ENCODE data around the gene RAMP2.

The RAMP2 gene

GRCh38 chr17:42772945-42773289 is 11.9 kb downstream of the RAMP2 start:
- no peak for DNase-seq

GRCh38 chr17:42773290-42774035 is 12.4 kb downstream of the RAMP2 start, which contains the start of gene VPS25:
Gene VPS25, plus strand, starts transcription at chr17:42773449. Its CDS starts 27 bp downstream, at chr17:42773476.
- peak; percentile 77 to 85 for DNase-seq

GRCh38 chr17:42774066-42774745 is 13.2 kb downstream of the RAMP2 start:
- DNase-seq = no peak

DNA sequence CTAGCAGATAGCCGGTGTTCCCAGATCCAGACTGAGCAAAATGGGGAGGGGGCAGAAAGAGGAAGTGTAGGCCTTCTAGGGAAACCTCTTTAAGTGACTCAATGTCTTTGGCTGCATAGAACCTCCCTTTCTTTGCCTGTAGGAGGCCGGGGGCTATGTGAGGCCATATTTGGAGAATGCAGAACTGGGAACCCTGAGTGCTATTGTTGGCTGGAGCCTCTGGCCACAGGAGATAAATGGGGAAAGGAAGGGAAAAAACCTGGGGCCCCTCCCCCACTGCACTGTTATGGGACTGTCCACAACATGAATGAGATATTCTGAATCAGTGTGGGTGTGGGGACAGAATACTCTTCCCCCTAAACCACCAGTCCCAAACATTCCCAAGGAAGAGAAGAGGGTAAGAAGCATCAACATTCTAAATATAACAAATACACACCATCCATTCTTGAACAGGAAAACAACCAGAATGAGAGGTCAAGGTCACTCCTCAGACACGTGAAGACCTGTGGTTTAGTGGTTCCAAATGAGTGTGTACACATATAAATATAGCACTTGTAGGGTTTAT is 14.6 kb downstream of the RAMP2 start:
- no peak for DNase-seq

DNA sequence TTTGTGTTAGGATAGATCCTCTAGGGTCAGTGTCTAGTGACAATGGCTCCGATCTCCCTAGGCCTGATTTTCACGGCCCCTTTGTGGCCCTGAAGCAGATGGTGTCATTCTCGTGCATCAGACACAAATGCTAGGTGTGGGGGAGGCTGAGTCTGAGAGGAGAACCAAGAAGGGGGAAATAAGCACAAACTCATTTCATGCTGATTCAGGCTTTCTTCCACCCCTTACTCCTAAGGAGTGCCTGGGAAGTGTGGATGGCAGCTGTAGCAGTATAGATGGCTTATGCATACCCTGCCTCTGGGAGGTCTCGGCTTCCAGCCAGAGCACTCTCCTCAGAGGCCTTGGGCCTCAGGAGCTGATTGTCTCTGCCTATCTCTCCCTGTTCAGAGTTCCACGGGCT is 17.5 kb downstream of the RAMP2 start:
- no peak for DNase-seq

GRCh38 chr17:42779304-42779935 is 18.4 kb downstream of the RAMP2 start:
- DNase-seq = no peak

DNA sequence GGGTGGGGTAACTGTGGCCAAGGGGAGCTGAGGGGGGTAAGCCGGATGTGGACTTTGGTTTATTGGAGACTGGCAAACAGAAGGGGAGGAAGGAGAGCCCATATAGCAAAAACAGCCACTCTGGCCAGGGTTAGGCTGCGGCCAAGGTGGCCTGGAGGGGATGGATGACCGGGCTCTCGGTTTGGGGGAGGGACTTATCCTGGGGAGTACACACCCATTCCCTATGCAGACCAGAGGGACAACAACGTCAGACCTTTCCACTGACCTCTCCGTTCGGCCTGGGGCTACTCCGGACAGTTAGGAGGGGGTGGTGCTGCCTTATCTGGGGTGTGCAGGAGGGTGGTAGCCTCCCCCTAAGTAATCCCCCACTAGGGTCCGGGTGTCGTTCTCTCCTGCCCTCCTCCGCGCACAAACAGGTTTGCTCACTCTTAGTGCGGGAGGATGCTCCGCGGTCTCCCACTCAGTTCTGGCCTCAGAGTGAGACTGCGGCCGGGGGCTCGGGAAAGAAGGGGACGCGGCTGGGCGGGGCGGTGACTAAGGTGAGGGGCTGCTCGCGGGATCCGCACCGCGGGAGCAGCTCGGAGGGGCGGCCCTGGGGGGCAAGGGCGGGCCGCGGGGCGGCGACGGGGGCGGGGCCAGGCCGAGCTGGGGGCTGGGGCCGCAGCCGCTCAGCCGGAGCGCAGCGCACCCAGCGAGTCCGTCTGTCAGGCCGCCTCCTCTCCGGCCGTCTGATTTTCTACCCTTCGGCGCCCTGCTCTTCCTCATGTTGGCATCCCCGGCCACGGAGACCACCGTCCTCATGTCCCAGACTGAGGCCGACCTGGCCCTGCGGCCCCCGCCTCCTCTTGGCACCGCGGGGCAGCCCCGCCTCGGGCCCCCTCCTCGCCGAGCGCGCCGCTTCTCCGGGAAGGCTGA is 19.2 kb downstream of the RAMP2 start, which contains the start of gene WNK4:
TSS of gene WNK4 (plus strand) at position 675 of the 915 bp plus-strand sequence. CDS start at position 764, 89 bp downstream.
- no peak for DNase-seq

- DNase-seq = no peak
Observed at GRCh38 chr17:42780851-42781638, 20.0 kb downstream of the RAMP2 start.

- no peak for DNase-seq
Observed at GRCh38 chr17:42781639-42782165, 20.7 kb downstream of the RAMP2 start.

- no peak for DNase-seq
Observed at GRCh38 chr17:42782166-42783061, 21.4 kb downstream of the RAMP2 start.

DNA sequence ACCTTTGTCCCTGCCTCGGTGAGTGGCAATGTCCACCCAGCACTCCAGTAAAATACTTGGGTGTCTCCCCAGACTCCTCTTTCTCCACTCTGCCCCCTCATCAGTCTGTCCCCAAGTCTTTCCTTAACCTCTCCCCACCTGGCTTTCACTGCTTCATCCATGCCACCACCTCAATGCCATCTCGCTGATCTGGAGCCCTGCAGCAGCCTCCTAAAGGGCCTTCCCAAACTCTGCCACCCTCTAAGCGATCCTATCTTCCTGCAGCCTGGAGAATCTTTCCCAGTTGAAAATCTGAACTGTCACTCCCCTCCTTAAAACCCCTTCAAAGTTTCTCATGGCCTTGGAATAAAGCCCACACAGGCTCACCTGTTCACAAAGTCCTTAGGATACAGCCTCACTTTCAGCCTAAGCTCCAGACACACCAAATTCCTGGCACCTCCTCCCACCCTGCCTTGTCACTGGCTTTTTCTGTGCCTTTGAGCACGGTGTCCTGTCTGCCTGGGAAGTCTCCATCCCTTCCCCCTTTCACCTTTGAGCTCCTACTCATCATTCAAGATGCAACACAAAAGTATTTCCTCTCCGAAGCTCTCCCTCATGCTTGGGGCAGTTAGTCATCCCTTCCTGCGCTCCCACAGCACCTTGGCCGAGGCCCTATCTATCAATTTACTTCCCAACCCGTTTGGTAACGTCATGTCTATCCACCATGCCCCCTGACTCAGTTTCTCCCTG is 22.2 kb downstream of the RAMP2 start:
- DNase-seq = no peak

GRCh38 chr17:42783791-42784138 is 22.7 kb downstream of the RAMP2 start:
- no peak for DNase-seq

GRCh38 chr17:42784409-42784808 is 23.4 kb downstream of the RAMP2 start:
- no peak for DNase-seq

DNA sequence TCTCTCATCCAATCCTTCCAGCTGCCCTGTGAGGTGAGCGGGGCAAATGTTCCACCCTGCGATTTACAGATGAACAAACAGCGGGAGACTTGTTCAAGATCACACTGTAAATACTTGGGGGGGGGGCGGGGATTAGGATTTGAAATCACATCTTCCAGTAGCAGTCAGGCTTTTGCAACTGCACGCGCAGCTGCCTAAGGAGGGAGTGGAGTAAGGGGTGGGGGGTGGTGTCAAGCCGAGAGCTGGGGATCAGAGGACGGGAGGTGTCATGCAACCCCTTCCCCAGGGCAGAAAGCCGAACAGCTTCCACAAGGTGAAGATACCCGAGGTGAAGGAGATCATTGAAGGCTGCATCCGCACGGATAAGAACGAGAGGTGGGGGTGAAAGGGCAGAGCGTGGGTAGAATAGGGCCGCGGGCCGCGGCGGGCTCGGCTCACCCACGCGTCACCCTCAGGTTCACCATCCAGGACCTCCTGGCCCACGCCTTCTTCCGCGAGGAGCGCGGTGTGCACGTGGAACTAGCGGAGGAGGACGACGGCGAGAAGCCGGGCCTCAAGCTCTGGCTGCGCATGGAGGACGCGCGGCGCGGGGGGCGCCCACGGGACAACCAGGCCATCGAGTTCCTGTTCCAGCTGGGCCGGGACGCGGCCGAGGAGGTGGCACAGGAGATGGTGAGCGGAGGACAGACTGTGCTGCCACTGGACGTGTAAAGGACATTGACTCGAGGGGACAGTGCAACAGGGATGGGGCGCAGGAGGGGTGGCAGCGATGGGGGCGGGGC is 24.0 kb downstream of the RAMP2 start:
- DNase-seq = no peak

- no peak for DNase-seq
Observed at GRCh38 chr17:42787266-42787665, 26.2 kb downstream of the RAMP2 start.

- no peak for DNase-seq
Observed at GRCh38 chr17:42791948-42792347, 30.9 kb downstream of the RAMP2 start.

DNA sequence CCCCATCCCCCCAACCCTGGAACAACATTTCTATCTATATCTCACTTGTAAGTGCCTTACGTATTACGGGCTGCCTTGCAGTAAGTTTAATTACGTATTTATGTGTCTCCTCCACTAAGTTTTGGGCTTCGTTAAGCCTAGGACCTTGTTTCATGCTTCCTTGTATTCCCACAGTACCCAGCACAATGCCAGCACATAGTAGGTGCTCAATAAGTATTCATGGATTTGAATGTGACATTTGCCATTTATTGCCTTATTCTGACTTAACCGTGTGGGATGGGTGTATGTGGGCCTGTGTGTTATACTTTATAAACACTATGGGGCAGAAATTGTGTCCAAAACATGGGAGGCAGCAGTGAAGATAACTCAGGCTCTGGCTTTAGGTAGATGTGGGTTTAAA is 31.5 kb downstream of the RAMP2 start:
- DNase-seq = no peak

DNA sequence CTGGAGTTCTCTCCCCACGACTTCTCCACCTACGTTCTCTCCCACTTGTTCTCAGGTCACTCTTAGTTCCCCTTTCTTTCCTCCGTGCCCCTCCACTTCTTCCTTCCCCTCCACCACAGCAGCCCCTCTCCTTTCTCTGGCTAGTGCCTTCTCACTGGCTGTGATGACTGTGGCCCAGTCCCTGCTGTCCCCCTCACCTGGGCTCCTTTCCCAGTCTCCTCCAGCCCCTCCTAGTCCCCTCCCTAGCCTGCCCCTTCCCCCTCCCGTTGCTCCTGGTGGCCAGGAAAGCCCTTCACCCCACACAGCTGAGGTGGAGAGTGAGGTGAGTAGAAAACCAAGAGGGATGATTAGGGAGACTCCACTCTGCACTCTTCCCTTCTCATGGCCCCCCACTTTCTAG is 34.0 kb downstream of the RAMP2 start:
- no peak for DNase-seq

DNA sequence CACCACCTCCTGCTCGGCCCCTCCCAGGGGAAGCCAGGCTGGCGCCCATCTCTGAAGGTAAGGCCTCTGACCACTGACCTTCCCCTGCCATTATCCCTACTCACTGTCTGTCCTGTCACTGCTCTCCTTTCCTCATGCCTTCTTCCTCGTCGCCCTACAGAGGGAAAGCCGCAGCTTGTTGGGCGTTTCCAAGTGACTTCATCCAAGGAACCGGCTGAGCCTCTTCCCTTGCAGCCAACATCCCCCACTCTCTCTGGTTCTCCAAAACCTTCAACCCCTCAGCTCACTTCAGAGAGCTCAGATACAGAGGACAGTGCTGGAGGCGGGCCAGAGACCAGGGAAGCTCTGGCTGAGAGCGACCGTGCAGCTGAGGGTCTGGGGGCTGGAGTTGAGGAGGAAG is 34.4 kb downstream of the RAMP2 start:
- DNase-seq = no peak
